Neuronal stem cell (in vitro differentiated cells): ENCODE data around the gene MARK3.

Source experiments
- DNase-seq: peaks from one replicate; pipeline ENCODE4 v3.0.0-alpha.2; 2013; ENCODE audit warnings: low spot score
- H2AFZ ChIP-seq: one replicate; pipeline ENCODE4 v1.6.1; 2013; ENCODE audit warnings: mild to moderate bottlenecking, low read length, inconsistent platforms
- H2AK5ac ChIP-seq: 2 replicates; pipeline ENCODE4 v1.6.1; 2013; ENCODE audit warnings: low read depth, mild to moderate bottlenecking, inconsistent platforms, low read length, moderate library complexity, mixed read lengths
- H2BK120ac ChIP-seq: 2 replicates; pipeline ENCODE4 v1.6.1; 2013; ENCODE audit warnings: low read depth, mild to moderate bottlenecking, inconsistent platforms, low read length, moderate library complexity, mixed read lengths
- H2BK12ac ChIP-seq: one replicate; pipeline ENCODE4 v1.6.1; 2013; ENCODE audit warnings: low read length, inconsistent platforms
- H2BK15ac ChIP-seq: 2 replicates; pipeline ENCODE4 v1.6.1; 2013; ENCODE audit warnings: mild to moderate bottlenecking, low read length, inconsistent platforms, mixed read lengths
- H2BK5ac ChIP-seq: one replicate; pipeline ENCODE4 v1.6.1; 2013; ENCODE audit warnings: inconsistent platforms, mild to moderate bottlenecking, low read length, moderate library complexity
- H3K14ac ChIP-seq: one replicate; pipeline ENCODE4 v1.6.1; 2013; ENCODE audit warnings: low read length, inconsistent platforms
- H3K18ac ChIP-seq: 2 replicates; pipeline ENCODE4 v1.6.1; 2013; ENCODE audit warnings: low read length, inconsistent platforms
- H3K23ac ChIP-seq: 2 replicates; pipeline ENCODE4 v1.6.1; 2013; ENCODE audit warnings: low read depth, mild to moderate bottlenecking, mixed read lengths, low read length, inconsistent platforms; ENCODE audit not compliant: poor library complexity
- H3K27ac ChIP-seq: replicated peaks from 3 replicates; pipeline ENCODE4 v1.5.1; 2013; ENCODE audit warnings: low read length, inconsistent platforms
- H3K27me3 ChIP-seq, 3 experiments: 2 replicates each; pipeline ENCODE4 v1.6.1; 2013; ENCODE audit warnings: low read length in 3 of 3, mild to moderate bottlenecking in 2 of 3, inconsistent platforms in 1 of 3, low read depth in 1 of 3, mixed read lengths in 1 of 3, moderate library complexity in 1 of 3; ENCODE audit not compliant: control insufficient read depth in 3 of 3, insufficient read depth in 3 of 3
- H3K36me3 ChIP-seq, 2 donors: replicated peaks in 1 of 2; 2 replicates each; pipeline ENCODE4 v1.6.1; 2013; ENCODE audit warnings: low read length in 2 of 2; ENCODE audit not compliant: control insufficient read depth in 2 of 2, insufficient read depth in 2 of 2
- H3K4ac ChIP-seq: 2 replicates; pipeline ENCODE4 v1.6.1; 2013; ENCODE audit warnings: inconsistent platforms, mild to moderate bottlenecking, low read length, moderate library complexity
- H3K4me1 ChIP-seq, 2 donors: 1 replicate in 1 of 2; 2 replicates in 1 of 2; pipeline ENCODE4 v1.6.1; 2013; ENCODE audit warnings: low read length in 2 of 2, low read depth in 1 of 2; ENCODE audit not compliant: control insufficient read depth in 2 of 2, insufficient read depth in 1 of 2
- H3K4me2 ChIP-seq: one replicate; pipeline ENCODE4 v1.6.1; 2013; ENCODE audit warnings: mild to moderate bottlenecking, low read length, inconsistent platforms; ENCODE audit not compliant: insufficient read depth, poor library complexity, severe bottlenecking
- H3K4me3 ChIP-seq, 2 donors: 2 replicates each; pipeline ENCODE4 v1.5.1; 2013; ENCODE audit warnings: low read length in 2 of 2, mild to moderate bottlenecking in 2 of 2, inconsistent platforms in 1 of 2, moderate library complexity in 1 of 2
- H3K79me1 ChIP-seq: one replicate; pipeline ENCODE4 v1.6.1; 2013; ENCODE audit warnings: low read depth, mild to moderate bottlenecking, inconsistent platforms, low read length, moderate library complexity
- H3K9ac ChIP-seq: one replicate; pipeline ENCODE4 v1.6.1; 2013; ENCODE audit warnings: mild to moderate bottlenecking, low read depth, low read length, inconsistent platforms; ENCODE audit not compliant: poor library complexity
- H3K9me3 ChIP-seq, 2 donors: replicated peaks in 1 of 2; 2 replicates each; pipeline versions ENCODE3 to v1.6.1; 2013; ENCODE audit warnings: low read length in 2 of 2, mild to moderate bottlenecking in 2 of 2, inconsistent platforms in 1 of 2, low read depth in 1 of 2, mixed read lengths in 1 of 2, moderate library complexity in 1 of 2; ENCODE audit not compliant: control insufficient read depth in 2 of 2, insufficient read depth in 1 of 2
- H4K8ac ChIP-seq: one replicate; pipeline ENCODE4 v1.6.1; 2013; ENCODE audit warnings: low read depth, mild to moderate bottlenecking, inconsistent platforms, low read length, moderate library complexity
- H4K91ac ChIP-seq: one replicate; pipeline ENCODE4 v1.6.1; 2013; ENCODE audit warnings: low read length, low read depth, mild to moderate bottlenecking, inconsistent platforms; ENCODE audit not compliant: poor library complexity
- WGBS, 2 donors: extraction: QIAGEN DNeasy Blood & Tissue Kit; methylation state at CpG; one replicate each; pipeline ENCODE4 v1.1.7; 2013; ENCODE audit warnings: missing lambda C conversion rate in 2 of 2, mixed read lengths in 1 of 2; ENCODE audit not compliant: insufficient read length in 2 of 2, insufficient replicate concordance in 1 of 2; ENCODE audit errors: extremely low coverage in 2 of 2; 5-methylcytosine and 5-hydroxymethylcytosine counted together

The MARK3 gene

GRCh38 chr14:103343905-103344797 is 41.1 kb upstream of the MARK3 start:
- Histone ChIP-seq H3K4me3 (no peak overlapping the region), H3K18ac (no peak overlapping the region), H2BK5ac (no peak overlapping the region), H2BK12ac (no peak overlapping the region), H2BK120ac (no peak overlapping the region), H3K4ac (no peak overlapping the region), H3K27me3 (no peaks in the 10 kb centered on the region), H2BK15ac (no peak overlapping the region), H4K8ac (no peak overlapping the region), H3K9ac (no peak overlapping the region), H3K14ac (no peak overlapping the region), H3K9me3 (peaks cover 0 to 2% of the 10 kb centered on the region in 2 donors), H3K4me2 (no peak overlapping the region), H3K27ac (no peak overlapping the region), H2AFZ (no peak overlapping the region), H4K91ac (no peak overlapping the region), H3K4me1 (no peaks in the 10 kb centered on the region), H2AK5ac (no peak overlapping the region), H3K79me1 (no peaks in the 10 kb centered on the region), H3K23ac (no peak overlapping the region), H3K36me3 (peaks cover 33 to 60% of the 10 kb centered on the region in 2 donors)
- no peak for DNase-seq
- WGBS, 2 donors = no CpG with 5 or more reads among the region's 5 CpGs

DNA sequence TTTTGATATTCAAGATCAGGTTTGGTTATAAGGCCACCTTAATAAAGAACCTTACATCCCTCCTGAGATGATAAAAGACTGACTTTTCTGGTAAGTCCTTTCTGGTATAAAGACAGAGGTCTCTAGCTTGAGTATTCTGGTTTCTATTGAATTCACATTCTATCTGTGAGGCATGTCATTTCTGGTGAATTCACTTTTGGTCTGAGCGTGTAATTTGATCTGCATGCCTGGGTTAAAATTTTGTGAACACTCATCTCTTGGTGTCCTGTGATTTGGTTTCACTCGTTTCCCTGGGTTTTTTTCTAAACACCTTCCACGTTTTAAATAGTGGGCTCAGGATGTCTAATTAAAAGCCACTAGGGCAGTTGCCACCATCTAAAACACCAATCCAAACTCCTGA is 38.9 kb upstream of the MARK3 start:
- H2BK5ac ChIP-seq = no peak overlapping the region
- DNase-seq = no peak
- H4K8ac ChIP-seq = no peak overlapping the region
- H3K14ac ChIP-seq = no peak overlapping the region
- H3K27ac ChIP-seq = no peak overlapping the region
- no peak overlapping the region for H3K4me2 ChIP-seq
- no peak overlapping the region for H2BK12ac ChIP-seq
- no CpG with 5 or more reads among the region's 3 CpGs for WGBS, 2 donors
- peaks cover 0 to 4% of the 10 kb centered on the region in 2 donors for H3K9me3 ChIP-seq
- H2AK5ac ChIP-seq = no peak overlapping the region
- H3K36me3 ChIP-seq = peaks cover 15 to 39% of the 10 kb centered on the region in 2 donors
- H2AFZ ChIP-seq = no peak overlapping the region
- H3K4me3 ChIP-seq = no peak overlapping the region
- H3K18ac ChIP-seq = no peak overlapping the region
- H3K79me1 ChIP-seq = no peaks in the 10 kb centered on the region
- no peak overlapping the region for H3K23ac ChIP-seq
- H2BK120ac ChIP-seq = no peak overlapping the region
- H3K27me3 ChIP-seq = no peaks in the 10 kb centered on the region
- H3K9ac ChIP-seq = no peak overlapping the region
- no peak overlapping the region for H4K91ac ChIP-seq
- no peaks in the 10 kb centered on the region for H3K4me1 ChIP-seq
- no peak overlapping the region for H3K4ac ChIP-seq
- no peak overlapping the region for H2BK15ac ChIP-seq

- H3K23ac ChIP-seq = no peak overlapping the region
- H3K27ac ChIP-seq = no peak overlapping the region
Measured at GRCh38 chr14:103347091-103347815, 38.0 kb upstream of the MARK3 start.

GRCh38 chr14:103348154-103348553 is 37.1 kb upstream of the MARK3 start:
- Histone ChIP-seq H2BK12ac (no peak overlapping the region), H3K4me1 (no peaks in the 10 kb centered on the region), H3K4me2 (no peak overlapping the region), H3K9me3 (peaks cover 0 to 4% of the 10 kb centered on the region in 2 donors), H3K36me3 (peaks cover 9 to 20% of the 10 kb centered on the region in 2 donors), H3K27me3 (no peaks in the 10 kb centered on the region), H3K27ac (no peak overlapping the region), H2AFZ (no peak overlapping the region), H3K4ac (no peak overlapping the region), H3K79me1 (no peaks in the 10 kb centered on the region), H3K18ac (no peak overlapping the region), H3K9ac (no peak overlapping the region), H3K23ac (no peak overlapping the region), H2AK5ac (no peak overlapping the region), H4K8ac (no peak overlapping the region), H3K14ac (no peak overlapping the region), H2BK5ac (no peak overlapping the region), H3K4me3 (no peak overlapping the region), H2BK120ac (no peak overlapping the region), H2BK15ac (no peak overlapping the region), H4K91ac (no peak overlapping the region)
- WGBS, 2 donors = no CpG with 5 or more reads among the region's 5 CpGs
- DNase-seq = no peak

More at GRCh38 chr14:103347091-103347815, 38.0 kb upstream of the MARK3 start:
- Histone ChIP-seq H3K18ac (no peak overlapping the region), H4K91ac (no peak overlapping the region), H2BK15ac (no peak overlapping the region), H2BK12ac (no peak overlapping the region), H3K27me3 (no peaks in the 10 kb centered on the region), H3K4me3 (no peak overlapping the region), H3K79me1 (no peaks in the 10 kb centered on the region), H3K14ac (no peak overlapping the region), H3K4me1 (no peaks in the 10 kb centered on the region), H2BK5ac (no peak overlapping the region), H3K9ac (no peak overlapping the region), H3K4me2 (no peak overlapping the region), H2BK120ac (no peak overlapping the region), H3K4ac (no peak overlapping the region), H2AFZ (no peak overlapping the region), H2AK5ac (no peak overlapping the region), H3K36me3 (peaks cover 12 to 29% of the 10 kb centered on the region in 2 donors), H4K8ac (no peak overlapping the region), H3K9me3 (peaks cover 0 to 4% of the 10 kb centered on the region in 2 donors)
- no peak for DNase-seq
- no CpG with 5 or more reads among the region's 12 CpGs for WGBS, 2 donors
